Fibroblast of the aortic adventitia (primary cell): ENCODE results near the gene ATP7B. TPM values are rescaled to one million over a fixed set of nuclear protein-coding genes. Genes with fewer than 3 reads are reported as not detected.

Experiments used
- DNase-seq: peaks from one replicate; pipeline ENCODE4 v3.0.0-alpha.2; 2010; ENCODE audit warnings: low read depth
- H3K4me3 ChIP-seq: 2 replicates; pipeline ENCODE4 v1.5.1; 2011; ENCODE audit warnings: low read depth, mild to moderate bottlenecking, control low read depth, low read length, moderate library complexity
- CTCF ChIP-seq: IDR thresholded peaks from 2 replicates; pipeline ENCODE4 v1.5.1; 2011; ENCODE audit warnings: mild to moderate bottlenecking, low read length, control low read depth, inconsistent platforms; ENCODE audit not compliant: insufficient read depth
- total RNA-seq: library from RNA; depleted of rRNA; stranded (reverse); fragments of >200 nt; gene quantifications from 2 replicates; pipeline ENCODE4 v1.2.3, GENCODE V29; 2012; ENCODE audit warnings: low replicate concordance

Gene ATP7B
- total RNA-seq, 1 donor = 1.5 TPM

- no peak overlapping the region for H3K4me3 ChIP-seq
- DNase-seq = no peak
- TF ChIP-seq CTCF = no peak
Observed at GRCh38 chr13:52025475-52026245, 14.4 kb upstream of the ATP7B start.

GRCh38 chr13:52024481-52024880 lies 13.2 kb upstream of the ATP7B start, which contains the start of gene UTP14C:
Gene UTP14C (plus strand): TSS chr13:52024691. CDS start chr13:52028805, 4,114 bp downstream.
- DNase-seq = no peak
- no peak for TF ChIP-seq CTCF
- H3K4me3 ChIP-seq = no peak within 1 kb of the TSS

- no peak for DNase-seq
- TF ChIP-seq CTCF = no peak
- H3K4me3 ChIP-seq = no peak overlapping the region
Observed at GRCh38 chr13:52022356-52022755, 11.1 kb upstream of the ATP7B start.

GRCh38 chr13:52020191-52020590 lies 8.9 kb upstream of the ATP7B start:
- H3K4me3 ChIP-seq = no peak overlapping the region
- no peak for TF ChIP-seq CTCF
- no peak for DNase-seq

GRCh38 chr13:52016296-52016695 lies 5.0 kb upstream of the ATP7B start:
- DNase-seq = no peak
- no peak overlapping the region for H3K4me3 ChIP-seq
- TF ChIP-seq CTCF = no peak

- DNase-seq = no peak
- H3K4me3 ChIP-seq = peak overlapping the region; percentile 97
- no peak for TF ChIP-seq CTCF
Observed at GRCh38 chr13:52012512-52012836, 1.2 kb upstream of the ATP7B start.
